ENCODE results near the gene MYO1B.

The MYO1B gene

DNA sequence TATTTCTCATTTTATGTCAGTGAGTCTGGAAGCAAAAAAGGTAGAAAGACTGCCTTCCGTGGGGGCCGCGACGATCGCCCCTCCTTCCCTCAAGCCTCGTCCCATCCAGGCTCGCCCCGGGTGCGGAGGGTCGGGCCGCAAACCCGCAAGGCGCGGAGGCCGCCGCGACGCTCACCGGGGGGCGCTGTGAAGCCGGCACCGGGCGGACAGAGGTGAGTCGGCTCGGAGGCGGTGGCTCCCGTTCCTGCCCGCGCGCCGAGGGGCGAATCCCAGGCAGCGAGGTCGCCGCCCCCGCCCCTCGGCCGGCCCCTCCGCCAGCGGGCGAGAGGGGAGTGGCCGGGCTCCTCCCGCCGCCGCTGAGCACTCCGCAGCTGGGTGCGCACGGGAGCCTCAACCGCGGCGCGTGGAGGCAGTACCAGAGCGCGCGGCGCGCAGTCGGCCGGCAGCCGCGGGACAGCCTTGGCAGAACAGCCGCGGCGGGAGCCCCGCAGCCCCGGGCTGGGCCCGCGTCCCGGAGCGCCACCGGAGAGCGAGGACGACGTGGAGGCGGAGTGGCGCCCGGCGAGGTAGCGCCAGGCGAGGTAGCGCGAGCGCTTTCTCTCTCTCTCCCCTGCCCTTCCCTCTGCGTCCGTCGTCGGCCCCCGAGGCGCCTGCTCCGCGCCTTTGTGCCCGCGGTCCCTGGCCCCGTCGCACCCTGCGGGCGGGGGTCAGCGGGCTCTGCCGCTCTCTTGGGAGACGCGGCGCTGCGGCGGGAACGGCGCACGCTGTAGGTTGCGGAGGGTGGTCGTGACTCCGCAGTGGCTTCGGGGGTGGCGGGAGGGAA is at the start of gene MYO1B:
TSS of gene MYO1B (plus strand) at position 359 of the 823 bp plus-strand sequence. CDS start 31,492 bp downstream, outside the sequence.
- Histone ChIP-seq H3K9ac (ENCODE audit: insufficient read length, low read depth) (peak within 1 kb of the TSS; percentile 94), H3K36me3 (ENCODE audit: insufficient read depth, insufficient read length, low read length) (peaks cover 15% of the 10 kb centered on the region), H3K4me3 (ENCODE audit: insufficient read length, low read depth) (peak within 1 kb of the TSS; percentile 84), H3K27me3 (ENCODE audit: insufficient read depth, insufficient read length) (peaks cover 9% of the 10 kb centered on the region), H3K9me3 (ENCODE audit: insufficient read depth, low read length) (no peaks in the 10 kb centered on the region), H3K4me1 (ENCODE audit: insufficient read depth, insufficient read length) (peaks cover 4% of the 10 kb centered on the region)
- TF ChIP-seq YY1 (IDR thresholded peaks at IDR 0.05; ENCODE audit: insufficient read depth, insufficient read length) (no peak), ZNF274 (IDR thresholded peaks at IDR 0.05; ENCODE audit: low read depth, low read length) (no peak), SUZ12 (IDR thresholded peaks at IDR 0.05; ENCODE audit: extremely low read depth, insufficient read depth, insufficient read length) (no peak)
- DNase-seq (ENCODE audit: low read depth, low spot score): peak; percentile 78

DNA sequence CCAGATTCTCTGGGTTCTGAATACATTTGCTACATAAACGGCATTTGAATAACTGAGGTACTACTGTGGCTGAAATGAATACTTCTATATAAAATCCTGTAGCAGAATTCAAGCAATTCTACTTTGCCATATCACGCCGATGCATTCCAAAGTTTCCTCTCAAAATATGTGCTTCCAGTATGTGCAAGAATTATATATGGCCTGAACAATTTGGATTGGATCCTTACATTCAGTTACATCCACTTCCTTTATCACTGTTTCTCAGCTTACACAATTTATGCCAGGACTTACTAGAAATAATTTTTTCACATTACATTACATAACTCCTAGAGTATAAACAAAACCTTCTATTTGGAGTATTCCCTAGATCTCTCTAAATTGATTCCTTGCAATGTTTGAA is 48.1 kb upstream of the MYO1B start:
- Histone ChIP-seq H3K9ac (ENCODE audit: insufficient read length, low read depth) (no peak overlapping the region), H3K27me3 (ENCODE audit: insufficient read depth, insufficient read length) (no peaks in the 10 kb centered on the region), H3K4me1 (ENCODE audit: insufficient read depth, insufficient read length) (no peaks in the 10 kb centered on the region), H3K9me3 (ENCODE audit: insufficient read depth, low read length) (no peaks in the 10 kb centered on the region), H3K36me3 (ENCODE audit: insufficient read depth, insufficient read length, low read length) (no peaks in the 10 kb centered on the region), H3K4me3 (ENCODE audit: insufficient read length, low read depth) (no peak overlapping the region)
- TF ChIP-seq SUZ12 (IDR thresholded peaks at IDR 0.05; ENCODE audit: extremely low read depth, insufficient read depth, insufficient read length): no peak
- no peak for TF ChIP-seq ZNF274 (IDR thresholded peaks at IDR 0.05; ENCODE audit: low read depth, low read length)
- no peak for TF ChIP-seq YY1 (IDR thresholded peaks at IDR 0.05; ENCODE audit: insufficient read depth, insufficient read length)
- no peak for DNase-seq (ENCODE audit: low read depth, low spot score)

DNA sequence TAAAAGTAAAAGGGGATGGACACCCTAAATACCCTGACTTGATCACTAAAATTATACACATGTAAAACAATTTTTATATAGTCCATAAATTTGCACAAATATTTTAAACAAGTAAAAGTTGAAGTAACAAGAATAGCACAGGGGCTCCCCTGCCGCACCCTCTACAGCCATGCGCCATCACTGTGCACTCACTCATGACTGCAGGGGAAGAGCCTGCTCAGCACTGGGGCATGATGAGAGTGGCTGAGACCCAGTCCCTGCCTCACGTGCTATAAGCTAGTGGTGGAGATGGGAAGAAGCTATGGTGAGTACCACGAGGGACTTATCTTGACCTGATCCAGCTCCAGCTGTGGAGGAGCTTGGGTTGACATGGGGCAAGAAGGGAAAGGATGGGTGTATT is 46.9 kb upstream of the MYO1B start:
- no peaks in the 10 kb centered on the region for H3K27me3 ChIP-seq (ENCODE audit: insufficient read depth, insufficient read length)
- no peak overlapping the region for H3K4me3 ChIP-seq (ENCODE audit: insufficient read length, low read depth)
- H3K36me3 ChIP-seq (ENCODE audit: insufficient read depth, insufficient read length, low read length): no peaks in the 10 kb centered on the region
- DNase-seq (ENCODE audit: low read depth, low spot score): no peak
- H3K9ac ChIP-seq (ENCODE audit: insufficient read length, low read depth): no peak overlapping the region
- H3K9me3 ChIP-seq (ENCODE audit: insufficient read depth, low read length): no peaks in the 10 kb centered on the region
- no peaks in the 10 kb centered on the region for H3K4me1 ChIP-seq (ENCODE audit: insufficient read depth, insufficient read length)
- TF ChIP-seq ZNF274 (IDR thresholded peaks at IDR 0.05; ENCODE audit: low read depth, low read length) (no peak), SUZ12 (IDR thresholded peaks at IDR 0.05; ENCODE audit: extremely low read depth, insufficient read depth, insufficient read length) (no peak), YY1 (IDR thresholded peaks at IDR 0.05; ENCODE audit: insufficient read depth, insufficient read length) (no peak)

- Histone ChIP-seq H3K9ac (ENCODE audit: insufficient read length, low read depth) (no peak overlapping the region), H3K4me3 (ENCODE audit: insufficient read length, low read depth) (no peak overlapping the region), H3K4me1 (ENCODE audit: insufficient read depth, insufficient read length) (no peaks in the 10 kb centered on the region), H3K9me3 (ENCODE audit: insufficient read depth, low read length) (no peaks in the 10 kb centered on the region), H3K36me3 (ENCODE audit: insufficient read depth, insufficient read length, low read length) (no peaks in the 10 kb centered on the region), H3K27me3 (ENCODE audit: insufficient read depth, insufficient read length) (no peaks in the 10 kb centered on the region)
- TF ChIP-seq ZNF274 (IDR thresholded peaks at IDR 0.05; ENCODE audit: low read depth, low read length) (no peak), SUZ12 (IDR thresholded peaks at IDR 0.05; ENCODE audit: extremely low read depth, insufficient read depth, insufficient read length) (no peak), YY1 (IDR thresholded peaks at IDR 0.05; ENCODE audit: insufficient read depth, insufficient read length) (no peak)
- DNase-seq (ENCODE audit: low read depth, low spot score): no peak
Observed at GRCh38 chr2:191199929-191200512, 45.2 kb upstream of the MYO1B start.

GRCh38 chr2:191200910-191201309 is 44.3 kb upstream of the MYO1B start:
- no peak for DNase-seq (ENCODE audit: low read depth, low spot score)

DNA sequence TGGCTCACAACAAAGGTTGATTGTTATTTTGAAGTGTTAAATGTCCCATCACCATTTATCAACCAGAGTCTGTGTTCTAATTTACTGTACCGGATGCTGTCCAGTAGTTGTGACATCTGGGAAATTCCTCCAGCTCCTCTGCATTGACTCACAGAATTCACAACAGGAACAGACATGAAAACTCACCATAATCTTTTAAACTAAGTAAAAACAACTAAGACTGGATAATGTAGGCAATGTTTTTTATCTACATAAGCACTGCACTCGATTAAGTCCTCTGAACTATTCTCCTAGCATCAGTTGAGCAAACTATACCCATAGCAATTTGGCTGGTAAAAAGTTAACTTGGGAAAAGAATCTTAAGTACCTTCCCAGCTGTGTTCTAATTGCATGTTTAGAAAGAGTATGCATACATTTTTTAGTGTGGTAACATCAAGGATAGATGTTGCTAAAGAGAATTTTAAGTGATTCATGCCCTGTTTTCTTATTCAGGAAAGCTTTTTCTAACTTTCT is 42.9 kb upstream of the MYO1B start:
- Histone ChIP-seq H3K4me1 (ENCODE audit: insufficient read depth, insufficient read length) (no peaks in the 10 kb centered on the region), H3K9me3 (ENCODE audit: insufficient read depth, low read length) (no peaks in the 10 kb centered on the region), H3K27me3 (ENCODE audit: insufficient read depth, insufficient read length) (no peaks in the 10 kb centered on the region), H3K4me3 (ENCODE audit: insufficient read length, low read depth) (no peak overlapping the region), H3K36me3 (ENCODE audit: insufficient read depth, insufficient read length, low read length) (no peaks in the 10 kb centered on the region), H3K9ac (ENCODE audit: insufficient read length, low read depth) (no peak overlapping the region)
- no peak for TF ChIP-seq ZNF274 (IDR thresholded peaks at IDR 0.05; ENCODE audit: low read depth, low read length)
- TF ChIP-seq SUZ12 (IDR thresholded peaks at IDR 0.05; ENCODE audit: extremely low read depth, insufficient read depth, insufficient read length): no peak
- TF ChIP-seq YY1 (IDR thresholded peaks at IDR 0.05; ENCODE audit: insufficient read depth, insufficient read length): no peak
- no peak for DNase-seq (ENCODE audit: low read depth, low spot score)

More at GRCh38 chr2:191200910-191201309, 44.3 kb upstream of the MYO1B start:
- no peaks in the 10 kb centered on the region for H3K9me3 ChIP-seq (ENCODE audit: insufficient read depth, low read length)
- TF ChIP-seq YY1 (IDR thresholded peaks at IDR 0.05; ENCODE audit: insufficient read depth, insufficient read length): no peak
- TF ChIP-seq SUZ12 (IDR thresholded peaks at IDR 0.05; ENCODE audit: extremely low read depth, insufficient read depth, insufficient read length): no peak
- TF ChIP-seq ZNF274 (IDR thresholded peaks at IDR 0.05; ENCODE audit: low read depth, low read length): no peak
- H3K36me3 ChIP-seq (ENCODE audit: insufficient read depth, insufficient read length, low read length): no peaks in the 10 kb centered on the region
- H3K4me3 ChIP-seq (ENCODE audit: insufficient read length, low read depth): no peak overlapping the region
- no peaks in the 10 kb centered on the region for H3K27me3 ChIP-seq (ENCODE audit: insufficient read depth, insufficient read length)
- H3K9ac ChIP-seq (ENCODE audit: insufficient read length, low read depth): no peak overlapping the region
- no peaks in the 10 kb centered on the region for H3K4me1 ChIP-seq (ENCODE audit: insufficient read depth, insufficient read length)

- H3K36me3 ChIP-seq (ENCODE audit: insufficient read depth, insufficient read length, low read length): no peaks in the 10 kb centered on the region
- H3K4me3 ChIP-seq (ENCODE audit: insufficient read length, low read depth): no peak overlapping the region
- no peak for DNase-seq (ENCODE audit: low read depth, low spot score)
- no peaks in the 10 kb centered on the region for H3K4me1 ChIP-seq (ENCODE audit: insufficient read depth, insufficient read length)
- H3K9me3 ChIP-seq (ENCODE audit: insufficient read depth, low read length): no peaks in the 10 kb centered on the region
- H3K27me3 ChIP-seq (ENCODE audit: insufficient read depth, insufficient read length): no peaks in the 10 kb centered on the region
- H3K9ac ChIP-seq (ENCODE audit: insufficient read length, low read depth): no peak overlapping the region
- no peak for TF ChIP-seq ZNF274 (IDR thresholded peaks at IDR 0.05; ENCODE audit: low read depth, low read length)
- no peak for TF ChIP-seq SUZ12 (IDR thresholded peaks at IDR 0.05; ENCODE audit: extremely low read depth, insufficient read depth, insufficient read length)
- no peak for TF ChIP-seq YY1 (IDR thresholded peaks at IDR 0.05; ENCODE audit: insufficient read depth, insufficient read length)
Observed at GRCh38 chr2:191202881-191203397, 42.3 kb upstream of the MYO1B start.
